Stimulated activated CD8-positive, alpha-beta memory T cell treated with anti-CD3 and anti-CD28 coated beads, Interleukin-4, amount 100 ng/mL, for 24 hours (primary cell): Measurements from ENCODE around the gene DYTN.

Experiments
- DNase-seq: peaks from one replicate; pipeline ENCODE4 v3.0.0-alpha.2; 2020; ENCODE audit warnings: low read depth

DYTN gene

GRCh38 chr2:206700156-206700555 is 18.0 kb downstream of the DYTN start:
- DNase-seq = no peak

GRCh38 chr2:206698811-206699210 is 19.4 kb downstream of the DYTN start:
- DNase-seq = no peak

- DNase-seq = no peak
These were observed 21.3 kb downstream of the DYTN start for GRCh38 chr2:206696910-206697309.

- no peak for DNase-seq
These were observed 24.6 kb downstream of the DYTN start for GRCh38 chr2:206693399-206694137.

- no peak for DNase-seq
These were observed 25.2 kb downstream of the DYTN start for GRCh38 chr2:206692971-206693370.

GRCh38 chr2:206688990-206689389 is 29.2 kb downstream of the DYTN start:
- no peak for DNase-seq

- no peak for DNase-seq
These were observed 29.7 kb downstream of the DYTN start for GRCh38 chr2:206688453-206688852.

GRCh38 chr2:206683546-206683945 is 34.6 kb downstream of the DYTN start:
- DNase-seq = no peak

GRCh38 chr2:206670531-206671319 is 47.5 kb downstream of the DYTN start:
- no peak for DNase-seq

- DNase-seq = no peak
These were observed 52.9 kb downstream of the DYTN start for GRCh38 chr2:206665251-206665650.

GRCh38 chr2:206657087-206657486 is 61.1 kb downstream of the DYTN start:
- no peak for DNase-seq

- no peak for DNase-seq
These were observed 70.2 kb downstream of the DYTN start for GRCh38 chr2:206647985-206648384.

- DNase-seq = no peak
These were observed 75.8 kb downstream of the DYTN start, which contains the start of gene FAM237A for GRCh38 chr2:206642075-206643025. TSS of gene FAM237A (plus strand) at chr2:206642487. CDS start at chr2:206644237, 1,750 bp downstream.

GRCh38 chr2:206641226-206641625 is 77.0 kb downstream of the DYTN start:
- no peak for DNase-seq

GRCh38 chr2:206639636-206640035 is 78.6 kb downstream of the DYTN start:
- DNase-seq = no peak

- no peak for DNase-seq
These were observed 83.2 kb downstream of the DYTN start for GRCh38 chr2:206635015-206635414.

- DNase-seq = no peak
These were observed 86.9 kb downstream of the DYTN start for GRCh38 chr2:206631340-206631739.

- no peak for DNase-seq
These were observed 90.6 kb downstream of the DYTN start for GRCh38 chr2:206627632-206628031.

- no peak for DNase-seq
These were observed 92.1 kb downstream of the DYTN start for GRCh38 chr2:206626108-206626507.

GRCh38 chr2:206619011-206619410 is 99.2 kb downstream of the DYTN start:
- no peak for DNase-seq

GRCh38 chr2:206616151-206616550 is 102.0 kb downstream of the DYTN start:
- no peak for DNase-seq

- DNase-seq = no peak
These were observed 102.6 kb downstream of the DYTN start for GRCh38 chr2:206615417-206616089.
